ENCODE data around the gene IL27RA. TPM values are rescaled to one million over a fixed set of nuclear protein-coding genes. Genes with fewer than 3 reads are reported as not detected.

The IL27RA gene
- total RNA-seq, 4 donors from 2014 or later: 0.37 to 2.1 (median 1.5) TPM

DNA sequence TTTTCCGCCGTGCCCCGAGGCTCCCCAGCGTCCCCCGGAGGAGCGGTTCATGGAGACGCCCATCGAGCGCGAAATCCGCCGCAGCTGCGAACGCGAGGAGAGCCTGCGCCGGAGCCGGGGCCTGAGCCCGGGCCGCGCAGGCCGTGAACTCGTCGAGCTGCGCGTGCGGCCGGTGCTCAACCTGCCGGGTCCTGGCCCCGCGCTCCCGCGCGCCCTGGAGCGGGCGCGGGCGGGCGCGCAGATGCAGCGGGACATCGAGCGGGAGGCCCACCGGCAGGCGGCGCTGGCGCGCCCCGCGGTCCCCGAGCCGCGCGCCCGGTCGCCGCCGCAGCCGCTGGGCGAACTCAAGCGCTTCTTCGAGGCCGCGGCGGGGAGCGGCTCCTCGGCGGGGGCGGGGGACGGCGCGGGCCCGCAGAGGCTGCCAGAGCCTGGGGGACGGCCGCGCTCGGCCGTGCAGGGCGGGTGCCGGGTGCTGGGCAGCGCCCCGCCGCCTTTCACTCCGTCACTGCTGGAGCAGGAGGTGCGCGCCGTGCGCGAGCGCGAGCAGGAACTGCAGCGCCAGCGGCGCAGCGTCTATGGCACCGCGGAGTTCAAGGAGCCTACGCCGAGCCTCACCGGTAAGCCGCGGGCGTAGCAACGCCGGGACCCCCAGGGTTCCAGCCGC, 41.8 kb downstream of the IL27RA start:
- peaks cover 11 to 52% (median 31%) of the 10 kb centered on the region in 4 donors for H3K4me1 ChIP-seq
- in situ Hi-C loops (cut with MboI; ENCODE audit: low pct_ligation_motif_present in 1 of 4, low pct_unique_long_range_greater_than_20kb in 1 of 4, low sequenced_read_pairs in 3 of 4) (loop anchor here in 3 of 4 donors (10.0 to 25.0 kb wide), 3 partner anchors 186 to 486 kb away; partner anchors contain the start of gene NANOS3 (in 3 of the 3)), intact Hi-C loops (cut with DNase I; ENCODE audit: low total_unique reads) (loop anchor here (5.0 kb wide), 1 partner anchor 64 kb away; the partner anchor contains the start of gene ASF1B)
- no peaks in the 10 kb centered on the region for H3K36me3 ChIP-seq
- H3K27me3 ChIP-seq: no peaks in the 10 kb centered on the region
- no peaks in the 10 kb centered on the region for H3K9me3 ChIP-seq
- H3K4me3 ChIP-seq: peak overlapping the region; percentile 44 to 84 (median 70)
- WGBS, 2 donors (ENCODE audit: low coverage in 1 of 2): 1% methylated on average over 72 of the region's 106 CpGs; no CpG with 5 or more reads in 1 of the 2 donors
- TF ChIP-seq, protein P1, sequence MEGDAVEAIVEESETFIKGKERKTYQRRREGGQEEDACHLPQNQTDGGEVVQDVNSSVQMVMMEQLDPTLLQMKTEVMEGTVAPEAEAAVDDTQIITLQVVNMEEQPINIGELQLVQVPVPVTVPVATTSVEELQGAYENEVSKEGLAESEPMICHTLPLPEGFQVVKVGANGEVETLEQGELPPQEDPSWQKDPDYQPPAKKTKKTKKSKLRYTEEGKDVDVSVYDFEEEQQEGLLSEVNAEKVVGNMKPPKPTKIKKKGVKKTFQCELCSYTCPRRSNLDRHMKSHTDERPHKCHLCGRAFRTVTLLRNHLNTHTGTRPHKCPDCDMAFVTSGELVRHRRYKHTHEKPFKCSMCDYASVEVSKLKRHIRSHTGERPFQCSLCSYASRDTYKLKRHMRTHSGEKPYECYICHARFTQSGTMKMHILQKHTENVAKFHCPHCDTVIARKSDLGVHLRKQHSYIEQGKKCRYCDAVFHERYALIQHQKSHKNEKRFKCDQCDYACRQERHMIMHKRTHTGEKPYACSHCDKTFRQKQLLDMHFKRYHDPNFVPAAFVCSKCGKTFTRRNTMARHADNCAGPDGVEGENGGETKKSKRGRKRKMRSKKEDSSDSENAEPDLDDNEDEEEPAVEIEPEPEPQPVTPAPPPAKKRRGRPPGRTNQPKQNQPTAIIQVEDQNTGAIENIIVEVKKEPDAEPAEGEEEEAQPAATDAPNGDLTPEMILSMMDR (IDR thresholded peaks at IDR 0.05): peak in 4 of 5 experiments; percentile 2 to 56 (median 26)
- TF ChIP-seq POLR2A (IDR thresholded peaks at IDR 0.05): peak; percentile 63
- TF ChIP-seq POLR2AphosphoS5 (IDR thresholded peaks at IDR 0.05): peak in 2 of 3 donors; percentile 41 to 79
- TF ChIP-seq EP300 (IDR thresholded peaks at IDR 0.05; ENCODE audit: low read depth): no peak
- peak overlapping the region; percentile 95 to 98 (median 97) for H3K27ac ChIP-seq
- DNase-seq: peak; percentile 80

DNA sequence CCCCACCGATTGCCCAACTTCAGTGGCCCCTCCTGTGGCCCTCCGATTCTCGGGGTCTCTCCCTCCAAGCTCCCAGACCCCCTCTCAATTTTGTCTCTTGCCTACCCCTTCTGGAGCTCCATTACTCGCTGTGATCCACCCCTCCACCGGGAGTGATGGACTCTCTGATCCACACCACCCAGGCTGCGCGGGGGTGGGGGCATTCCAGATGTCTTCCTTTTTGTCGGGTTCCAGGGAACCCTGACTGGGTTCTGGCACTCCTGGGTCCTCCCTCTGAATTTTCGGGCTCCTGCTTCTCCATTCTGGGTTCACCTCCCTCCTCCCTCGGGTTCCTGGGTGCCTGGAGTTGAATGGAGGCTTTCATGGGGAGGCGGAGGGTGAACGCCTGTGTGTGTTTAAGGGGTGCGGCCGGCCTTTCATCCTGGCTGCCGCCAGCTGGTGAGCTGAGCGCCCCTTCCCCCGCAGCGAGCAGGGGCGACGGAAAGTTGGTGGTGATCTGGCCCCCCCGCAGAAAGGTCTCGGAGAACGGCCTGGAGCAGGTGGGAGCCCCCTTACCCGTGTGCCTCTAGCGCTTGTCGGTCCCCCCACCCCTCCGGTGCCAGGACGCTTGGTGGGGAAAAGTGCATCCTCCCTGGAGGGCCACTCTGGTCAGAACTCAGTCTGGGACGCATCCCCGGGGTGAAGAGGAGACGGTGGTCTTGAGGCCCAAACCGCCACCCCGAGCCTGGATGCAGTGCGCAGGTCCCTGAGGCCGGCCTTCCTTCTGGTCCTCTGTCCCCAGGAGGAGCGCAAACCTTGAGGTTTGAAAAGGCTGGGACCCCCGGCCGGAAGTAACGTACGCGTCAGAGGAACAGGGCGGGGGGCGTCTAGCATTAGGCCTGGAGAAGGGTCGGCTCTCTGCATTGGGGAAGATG, 42.6 kb downstream of the IL27RA start:
- 0 to 2% methylated on average over 2 to 37 of the region's 44 CpGs for WGBS, 2 donors (ENCODE audit: low coverage in 1 of 2)
- H3K27me3 ChIP-seq: no peaks in the 10 kb centered on the region
- in situ Hi-C loops (cut with MboI; ENCODE audit: low pct_ligation_motif_present in 1 of 4, low pct_unique_long_range_greater_than_20kb in 1 of 4, low sequenced_read_pairs in 3 of 4) (loop anchor here in 3 of 4 donors (10.0 to 25.0 kb wide), 3 partner anchors 187 to 487 kb away; partner anchors contain the start of gene NANOS3 (in 3 of the 3)), intact Hi-C loops (cut with DNase I; ENCODE audit: low total_unique reads) (loop anchor here (2.0 to 5.0 kb wide), 2 partner anchors 63 to 193 kb away; partner anchors contain the start of gene ASF1B)
- peak overlapping the region; percentile 44 to 84 (median 70) for H3K4me3 ChIP-seq
- H3K9me3 ChIP-seq: no peaks in the 10 kb centered on the region
- H3K36me3 ChIP-seq: no peaks in the 10 kb centered on the region
- peak; percentile 78 for DNase-seq
- H3K27ac ChIP-seq: peak overlapping the region; percentile 95 to 98 (median 97)
- peaks cover 11 to 53% (median 31%) of the 10 kb centered on the region in 4 donors for H3K4me1 ChIP-seq
- TF ChIP-seq POLR2AphosphoS5 (IDR thresholded peaks at IDR 0.05) (peak in 2 of 3 donors; percentile 41 to 48), POLR2A (IDR thresholded peaks at IDR 0.05) (peak; percentile 44), EP300 (IDR thresholded peaks at IDR 0.05; ENCODE audit: low read depth) (no peak)

DNA sequence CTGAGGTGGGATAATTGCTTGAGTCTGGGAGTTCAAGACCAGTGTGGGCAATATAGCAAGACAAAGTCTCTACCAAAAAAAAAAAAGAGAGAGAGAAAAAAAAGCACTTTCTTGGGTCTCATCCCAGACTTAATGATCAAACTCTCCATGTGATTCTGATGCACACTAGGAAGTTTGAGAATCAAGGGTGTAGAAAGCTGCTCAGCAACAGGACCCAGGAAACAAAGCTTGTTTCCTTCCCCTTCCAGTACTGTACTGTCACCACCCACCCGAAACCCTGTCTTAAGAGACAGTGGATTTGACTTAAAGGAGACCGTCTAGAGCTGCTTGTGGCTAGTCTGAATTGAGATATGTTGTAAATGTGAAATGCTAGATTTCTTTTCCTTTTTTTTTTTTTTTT, 46.8 kb downstream of the IL27RA start:
- intact Hi-C loops (cut with DNase I; ENCODE audit: low total_unique reads) (no loop called here), in situ Hi-C loops (cut with MboI; ENCODE audit: low pct_ligation_motif_present in 1 of 4, low pct_unique_long_range_greater_than_20kb in 1 of 4, low sequenced_read_pairs in 3 of 4) (loop anchor here in 2 of 4 donors (10.0 kb wide), 1 partner anchor 204 kb away; the partner anchor contains the start of gene NANOS3 (in 2 of the 2))
- H3K27me3 ChIP-seq: no peaks in the 10 kb centered on the region
- H3K4me1 ChIP-seq: peaks cover 16 to 59% (median 35%) of the 10 kb centered on the region in 4 donors
- DNase-seq: no peak
- no peaks in the 10 kb centered on the region for H3K9me3 ChIP-seq
- H3K4me3 ChIP-seq: no peak overlapping the region
- H3K27ac ChIP-seq: peak overlapping the region in 1 of 4 donors; percentile 17
- no peaks in the 10 kb centered on the region for H3K36me3 ChIP-seq
- 50 to 59% methylated on average over 2 of the region's 2 CpGs for WGBS, 2 donors (ENCODE audit: low coverage in 1 of 2)
- TF ChIP-seq POLR2AphosphoS5 (IDR thresholded peaks at IDR 0.05): no peak
- no peak for TF ChIP-seq EP300 (IDR thresholded peaks at IDR 0.05; ENCODE audit: low read depth)
- no peak for TF ChIP-seq POLR2A (IDR thresholded peaks at IDR 0.05)
- TF ChIP-seq, protein P1 (IDR thresholded peaks at IDR 0.05): no peak

DNA sequence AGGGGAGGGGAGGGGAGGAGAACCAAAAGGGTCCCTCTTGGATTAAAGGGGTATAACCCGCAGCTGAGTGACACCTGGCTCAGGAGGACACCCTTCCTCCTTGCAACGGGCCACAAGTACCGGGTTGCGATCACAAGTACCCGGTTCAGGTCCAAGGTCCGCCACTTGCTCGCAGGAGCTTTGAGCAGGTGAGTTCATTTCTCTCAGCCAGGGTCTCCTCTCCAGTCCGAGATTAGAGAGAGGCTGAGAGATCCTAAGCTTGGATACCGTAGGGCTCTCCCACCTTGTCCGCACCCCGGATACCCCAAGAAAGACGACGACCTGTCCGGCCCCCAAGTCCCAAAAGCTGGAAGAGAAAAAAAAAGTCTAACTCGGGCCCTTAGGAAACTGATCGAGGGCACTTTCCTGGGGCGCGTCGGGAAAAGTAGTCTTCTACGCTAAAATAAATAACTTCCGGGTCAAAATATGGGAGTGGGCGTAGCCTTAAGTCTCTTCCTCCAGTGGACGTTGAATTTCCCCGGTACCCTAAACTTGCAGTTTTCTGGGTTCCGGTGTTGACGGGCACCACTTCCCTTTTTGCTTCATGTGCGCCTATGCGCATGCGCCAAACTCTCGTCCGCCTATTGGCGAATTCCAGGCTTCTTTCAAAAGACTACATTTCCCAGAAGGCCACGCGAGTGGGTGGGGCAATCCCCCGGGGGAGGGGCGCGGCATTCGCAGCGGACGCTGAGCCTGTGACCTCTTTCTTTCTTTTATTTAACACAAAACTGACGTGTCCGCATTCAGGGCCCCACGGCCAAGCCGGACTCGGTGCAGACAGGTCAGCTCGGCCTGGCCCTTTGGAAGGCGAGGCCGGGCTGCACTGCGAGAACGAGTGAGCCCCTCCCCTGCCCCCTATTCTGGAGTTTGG, 49.6 kb downstream of the IL27RA start:
- peaks cover 10 to 43% (median 21%) of the 10 kb centered on the region in 4 donors for H3K4me1 ChIP-seq
- DNase-seq: peak; percentile 99
- TF ChIP-seq, protein P1 (IDR thresholded peaks at IDR 0.05): no peak
- TF ChIP-seq EP300 (IDR thresholded peaks at IDR 0.05; ENCODE audit: low read depth) (no peak), POLR2AphosphoS5 (IDR thresholded peaks at IDR 0.05) (peak; percentile 79 to 89 (median 88)), POLR2A (IDR thresholded peaks at IDR 0.05) (peak; percentile 75)
- intact Hi-C loops (cut with DNase I; ENCODE audit: low total_unique reads) (no loop called here), in situ Hi-C loops (cut with MboI; ENCODE audit: low pct_ligation_motif_present in 1 of 4, low pct_unique_long_range_greater_than_20kb in 1 of 4, low sequenced_read_pairs in 3 of 4) (no loop called here)
- no peaks in the 10 kb centered on the region for H3K36me3 ChIP-seq
- H3K9me3 ChIP-seq: no peaks in the 10 kb centered on the region
- H3K4me3 ChIP-seq: peak overlapping the region; percentile 58 to 77 (median 69)
- 0% methylated on average over 10 to 50 of the region's 50 CpGs for WGBS, 2 donors (ENCODE audit: low coverage in 1 of 2)
- H3K27ac ChIP-seq: peak overlapping the region; percentile 88 to 95 (median 94)
- H3K27me3 ChIP-seq: no peaks in the 10 kb centered on the region
